WTC11 (cell line): ENCODE measurements around the gene NOTCH4. TPM values are rescaled to one million over a fixed set of nuclear protein-coding genes. Genes with fewer than 3 reads are reported as not detected.
"Not testable (repeated sequence)": the region's sequence is repeated elsewhere in the genome, so short reads cannot be mapped to it uniquely, and the experiment has no call there.

Source experiments
- ATAC-seq: fragments of 200-7000 bp; cut with Tn5 transposase; 2 replicates; pipeline ENCODE4 v1.10.0; 2021; ENCODE audit warnings: mild to moderate bottlenecking, moderate library complexity
- CTCF ChIA-PET: fragments of 300-600 bp; sonication (Branson Sonifier 250); formaldehyde crosslinking; loops from one replicate; lab custom pipeline; 2021; ENCODE audit warnings: antibody characterized with exemption; lab: Charles Lee
- POLR2A ChIA-PET: fragments of 350-600 bp; sonication (Branson Sonifier 250); formaldehyde crosslinking; loops from one replicate; lab custom pipeline; 2021; ENCODE audit warnings: antibody characterized with exemption; lab: Charles Lee
- DNase-seq: peaks from one replicate; pipeline ENCODE4 v3.0.0; 2021; ENCODE audit warnings: low spot score
- H3K27ac Mint-ChIP-seq: 2 replicates; pipeline ENCODE4 v1.8.0; 2021; ENCODE audit warnings: mixed read lengths
- H3K27me3 Mint-ChIP-seq: 2 replicates; pipeline ENCODE4 v1.8.0; 2021; ENCODE audit warnings: low read depth, mild to moderate bottlenecking, moderate library complexity, mixed read lengths
- H3K36me3 Mint-ChIP-seq: 2 replicates; pipeline ENCODE4 v1.8.0; 2021; ENCODE audit warnings: mixed read lengths
- H3K4me1 Mint-ChIP-seq: 2 replicates; pipeline ENCODE4 v1.8.0; 2022; ENCODE audit warnings: mixed read lengths
- H3K4me3 Mint-ChIP-seq: 2 replicates; pipeline ENCODE4 v1.8.0; 2021; ENCODE audit warnings: mild to moderate bottlenecking, moderate library complexity, mixed read lengths
- H3K9me3 Mint-ChIP-seq: 2 replicates; pipeline ENCODE4 v1.8.0; 2021; ENCODE audit warnings: mixed read lengths
- ARID4B ChIP-seq: sonication (generic); formaldehyde crosslinking; IDR thresholded peaks from 2 replicates; pipeline ENCODE4 v1.8.0; 2023; ENCODE audit warnings: missing genetic modification reagents, mild to moderate bottlenecking, borderline replicate concordance
- EMX1 ChIP-seq: fragments of 250-450 bp; sonication (Bioruptor Pico); IDR thresholded peaks from 2 replicates; pipeline ENCODE4 v1.8.0; 2021; ENCODE audit warnings: mild to moderate bottlenecking
- GRHL2 ChIP-seq: fragments of 250-450 bp; sonication (Bioruptor Pico); IDR thresholded peaks from 2 replicates; pipeline ENCODE4 v1.8.0; 2022; ENCODE audit warnings: mild to moderate bottlenecking, moderate library complexity; ENCODE audit not compliant: insufficient replicate concordance, severe bottlenecking
- JAZF1 ChIP-seq: fragments of 250-450 bp; sonication (Bioruptor Pico); IDR thresholded peaks from 2 replicates; pipeline ENCODE4 v1.9.0; 2021; ENCODE audit warnings: moderate library complexity, mild to moderate bottlenecking, inconsistent platforms
- NR2C2 ChIP-seq: sonication (generic); formaldehyde crosslinking; IDR thresholded peaks from 2 replicates; pipeline ENCODE4 v1.8.0; 2022; ENCODE audit warnings: mild to moderate bottlenecking, missing genetic modification reagents
- PRDM15 ChIP-seq: sonication (generic); formaldehyde crosslinking; IDR thresholded peaks from 2 replicates; pipeline ENCODE4 v1.8.0; 2022; ENCODE audit warnings: missing genetic modification reagents
- SMAD3 ChIP-seq: sonication (generic); formaldehyde crosslinking; IDR thresholded peaks from 2 replicates; pipeline ENCODE4 v1.8.0; 2022; ENCODE audit warnings: missing genetic modification reagents, mild to moderate bottlenecking, borderline replicate concordance
- ZNF219 ChIP-seq: sonication (generic); formaldehyde crosslinking; IDR thresholded peaks from 2 replicates; pipeline ENCODE4 v1.8.0; 2023; ENCODE audit warnings: missing genetic modification reagents, mild to moderate bottlenecking, borderline replicate concordance
- ZNF416 ChIP-seq: fragments of 250-450 bp; sonication (Bioruptor Pico); IDR thresholded peaks from 2 replicates; pipeline ENCODE4 v1.9.0; 2021; ENCODE audit warnings: mild to moderate bottlenecking, inconsistent platforms
- ZNF425 ChIP-seq: fragments of 250-450 bp; sonication (Bioruptor Pico); conservative IDR thresholded peaks from 2 replicates; pipeline ENCODE4 v1.9.0; 2021; ENCODE audit warnings: mild to moderate bottlenecking
- ZNF512 ChIP-seq: sonication (generic); formaldehyde crosslinking; IDR thresholded peaks from 2 replicates; pipeline ENCODE4 v1.8.1; 2022; ENCODE audit warnings: missing genetic modification reagents, borderline replicate concordance
- total RNA-seq: library from RNA; stranded (reverse); gene quantifications from 3 replicates; pipeline ENCODE4 v1.2.3, GENCODE V29; 2021

The NOTCH4 gene
- total RNA-seq, 1 experiment from 2014 or later, result 2.6 TPM

- ChIA-PET POLR2A (interaction anchor here (1.9 kb wide), 1 partner anchor 17 kb away, joined by 25 read pairs; the partner anchor contains the start of genes AGPAT1 and RNF5), CTCF (interaction anchor here (1.6 kb wide), 1 partner anchor 46 kb away, joined by 11 read pairs; no protein-coding TSS in a partner anchor)
- Mint-ChIP-seq H3K27me3 (peaks cover 3% of the 10 kb centered on the region; the same call in 1 of the 2 replicates), H3K9me3 (no peaks in the 10 kb centered on the region), H3K4me1 (peaks cover 57% of the 10 kb centered on the region), H3K27ac (peak overlapping the region; percentile 99), H3K4me3 (peak overlapping the region; percentile 95), H3K36me3 (no peaks in the 10 kb centered on the region)
- DNase-seq (no peak), ATAC-seq (no peak)
- TF ChIP-seq ZNF425 (CRISPR knock-in tag), result no peak
- no peak for TF ChIP-seq ZNF219 (CRISPR knock-in tag)
- no peak for TF ChIP-seq NR2C2 (CRISPR knock-in tag)
- no peak for TF ChIP-seq ARID4B (CRISPR knock-in tag)
- no peak for TF ChIP-seq ZNF512
- TF ChIP-seq ZNF416, result no peak
- TF ChIP-seq PRDM15 (CRISPR knock-in tag), result no peak
- no peak for TF ChIP-seq EMX1 (CRISPR knock-in tag)
- no peak for TF ChIP-seq JAZF1
- no peak for TF ChIP-seq GRHL2 (CRISPR knock-in tag)
- no peak for TF ChIP-seq SMAD3
Measured at GRCh38 chr6:32194388-32194787, 29.5 kb downstream of the NOTCH4 start.

- ChIA-PET CTCF (interaction anchor here (0.8 to 1.1 kb wide), 2 partner anchors 16 to 26 kb away, joined by 4 read pairs; no protein-coding TSS in a partner anchor), POLR2A (interaction anchor here (1.6 kb wide), 1 partner anchor 15 kb away, joined by 5 read pairs; no protein-coding TSS in a partner anchor)
- Mint-ChIP-seq H3K4me1 (peaks cover 66% of the 10 kb centered on the region), H3K4me3 (peak overlapping the region; percentile 60), H3K27ac (peak overlapping the region; percentile 89)
- not testable (repeated sequence) for DNase-seq, H3K27me3 Mint-ChIP-seq, ATAC-seq, H3K36me3 Mint-ChIP-seq, H3K9me3 Mint-ChIP-seq
Measured at GRCh38 chr6:32193096-32193495, 30.8 kb downstream of the NOTCH4 start.
